GM19239 (cell line): Measurements from ENCODE around the gene REPS1.
"Not testable (repeated sequence)": the region's sequence is repeated elsewhere in the genome, so short reads cannot be mapped to it uniquely, and the experiment has no call there.

Source experiments
- DNase-seq: peaks from one replicate; pipeline ENCODE4 v3.0.0; 2011; ENCODE audit warnings: low spot score; ENCODE audit not compliant: insufficient read length
- FAIRE-seq: peaks from 2 replicates; lab custom pipeline; 2011; peaks lifted over from hg19 to GRCh38; lab: Jason Lieb, UNC

The REPS1 gene

GRCh38 chr6:138945354-138945753, 42.7 kb downstream of the REPS1 start:
- FAIRE-seq (no peak), DNase-seq (no peak)

- no peak for FAIRE-seq
Measured at GRCh38 chr6:138944412-138944811, 43.6 kb downstream of the REPS1 start.

DNA sequence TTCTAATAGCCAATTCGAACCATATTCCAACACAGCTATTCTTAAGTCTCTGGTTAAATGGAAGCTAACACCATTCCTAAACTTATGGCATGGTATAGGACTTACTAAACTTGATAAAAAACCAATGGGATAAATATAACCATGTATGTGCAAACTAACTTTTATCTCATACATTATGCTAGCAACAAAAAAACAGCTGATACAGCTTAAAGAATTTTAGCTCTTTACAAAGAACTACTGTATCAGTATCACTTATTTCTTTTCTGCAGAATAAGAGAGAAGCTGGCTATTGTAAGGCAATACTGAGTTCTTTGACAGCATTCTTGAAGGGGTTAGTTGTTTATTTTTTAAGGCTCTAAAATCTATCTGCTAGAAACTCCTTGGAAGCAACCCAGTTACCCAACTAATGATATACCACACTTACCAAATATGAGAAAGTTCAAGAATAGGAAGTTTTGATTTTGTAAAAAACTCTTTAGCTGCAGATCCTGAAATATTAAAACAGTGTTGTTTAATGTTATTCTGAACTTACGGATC, 44.9 kb downstream of the REPS1 start:
- FAIRE-seq (no peak), DNase-seq (no peak)

More at GRCh38 chr6:138944412-138944811, 43.6 kb downstream of the REPS1 start:
- no peak for DNase-seq

GRCh38 chr6:138936873-138937272, 51.2 kb downstream of the REPS1 start:
- not testable (repeated sequence) for FAIRE-seq, DNase-seq

GRCh38 chr6:138931660-138932059, 56.4 kb downstream of the REPS1 start:
- FAIRE-seq, result no peak
- DNase-seq, result no peak

DNA sequence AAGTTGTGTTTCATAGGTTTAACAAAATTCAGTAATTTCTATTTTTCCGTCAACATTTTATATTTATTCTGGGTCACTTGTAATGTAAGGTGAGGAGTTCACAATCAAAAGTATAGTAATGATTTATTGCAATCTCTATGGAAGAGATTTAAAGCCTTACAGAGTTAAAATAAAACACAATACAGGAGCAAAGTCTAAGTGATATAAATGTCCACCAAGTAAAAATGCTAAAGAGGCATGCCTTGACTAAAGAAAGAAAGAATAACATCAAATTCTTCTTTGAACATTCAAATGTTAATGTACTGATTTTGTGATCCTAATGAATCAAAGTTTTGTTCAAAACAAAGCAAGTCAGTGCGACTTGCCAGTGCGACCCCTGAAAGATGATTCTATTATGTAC, 61.5 kb downstream of the REPS1 start:
- no peak for DNase-seq
- no peak for FAIRE-seq

GRCh38 chr6:138925806-138926205, 62.2 kb downstream of the REPS1 start:
- no peak for FAIRE-seq
- no peak for DNase-seq

- peak; percentile 84 for FAIRE-seq
- no peak for DNase-seq
Measured at GRCh38 chr6:138923561-138923960, 64.5 kb downstream of the REPS1 start.

DNA sequence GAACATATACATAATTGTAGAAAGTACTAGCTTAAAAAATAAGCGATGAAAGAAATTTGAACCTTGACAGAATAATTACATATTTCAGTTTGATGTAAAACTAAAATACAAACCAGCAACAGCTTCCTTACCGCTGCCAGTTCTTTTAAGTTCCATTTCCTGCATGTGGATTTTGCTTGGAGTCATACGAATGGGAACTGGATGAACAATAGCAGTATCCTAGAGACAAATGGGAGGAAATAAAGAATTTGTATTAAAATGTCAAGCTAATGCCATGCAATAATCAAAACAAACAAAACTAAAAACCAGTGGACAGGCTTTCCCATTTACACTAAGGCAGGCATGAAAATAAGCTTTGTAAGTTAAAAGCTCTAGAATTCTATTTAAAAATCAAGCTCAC, 67.1 kb downstream of the REPS1 start:
- DNase-seq (no peak), FAIRE-seq (peak; percentile 47)

DNA sequence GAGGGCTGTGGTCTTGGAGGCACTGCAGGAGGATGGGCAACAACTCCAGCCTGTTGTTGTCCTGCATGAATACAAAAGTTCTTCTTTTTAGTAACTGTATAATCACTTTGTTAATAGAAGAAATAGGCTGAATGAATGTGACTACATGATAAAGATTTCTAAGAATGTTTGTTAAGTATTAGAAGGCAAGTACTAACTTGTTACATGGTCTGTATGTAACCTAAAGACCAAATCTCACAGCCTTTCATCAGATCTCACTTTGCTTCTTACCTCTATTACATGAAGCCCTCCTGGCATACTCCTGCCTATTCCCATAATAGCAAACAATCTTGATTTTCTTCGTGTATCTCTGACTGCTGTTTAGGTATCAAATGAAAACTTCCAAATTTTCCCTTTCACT, 73.4 kb downstream of the REPS1 start:
- DNase-seq (no peak), FAIRE-seq (no peak)

- FAIRE-seq, result no peak
- DNase-seq, result no peak
Measured at GRCh38 chr6:138912308-138912707, 75.7 kb downstream of the REPS1 start.

GRCh38 chr6:138909975-138910374, 78.1 kb downstream of the REPS1 start:
- DNase-seq (no peak), FAIRE-seq (no peak)

- DNase-seq (no peak), FAIRE-seq (no peak)
Measured at GRCh38 chr6:138909511-138909910, 78.5 kb downstream of the REPS1 start.

DNA sequence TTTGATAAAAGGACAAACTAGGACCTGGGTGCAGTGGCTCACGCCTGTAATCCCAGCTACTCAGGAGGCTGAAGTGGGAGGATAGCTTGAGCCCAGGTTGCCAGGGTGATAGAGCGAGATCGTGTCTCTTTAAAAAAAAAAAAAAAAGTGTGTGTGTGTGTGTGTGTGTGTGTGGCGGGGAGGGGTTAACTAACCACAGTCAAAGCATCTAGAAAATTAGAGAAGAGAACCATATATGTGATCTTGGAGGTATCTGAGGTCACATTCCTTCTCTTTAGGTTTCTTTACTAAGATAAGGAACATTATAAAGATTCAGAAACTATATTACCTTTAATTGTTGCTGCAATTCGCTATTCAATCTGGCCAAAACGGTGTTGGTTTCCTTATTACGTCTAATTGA, 80.9 kb downstream of the REPS1 start:
- FAIRE-seq (no peak), DNase-seq (no peak)

DNA sequence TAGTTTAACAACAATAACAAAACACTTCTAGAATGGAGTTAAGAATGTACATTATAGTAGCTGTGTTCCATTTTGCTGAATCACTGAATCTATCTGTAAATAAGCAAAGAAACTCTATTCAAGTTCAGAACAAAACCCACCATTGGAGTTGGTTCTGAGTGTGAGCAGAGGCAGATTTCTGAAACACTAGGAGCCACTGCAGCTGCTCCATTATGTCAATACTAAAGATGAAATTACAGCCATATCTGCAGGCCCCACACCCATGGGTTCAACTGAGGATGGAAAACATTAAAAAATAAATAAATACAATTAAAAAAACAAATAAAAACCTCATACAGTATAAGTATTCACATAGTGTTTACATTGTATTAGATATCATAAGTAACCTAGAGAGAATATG, 91.0 kb downstream of the REPS1 start:
- DNase-seq, result no peak
- no peak for FAIRE-seq

DNA sequence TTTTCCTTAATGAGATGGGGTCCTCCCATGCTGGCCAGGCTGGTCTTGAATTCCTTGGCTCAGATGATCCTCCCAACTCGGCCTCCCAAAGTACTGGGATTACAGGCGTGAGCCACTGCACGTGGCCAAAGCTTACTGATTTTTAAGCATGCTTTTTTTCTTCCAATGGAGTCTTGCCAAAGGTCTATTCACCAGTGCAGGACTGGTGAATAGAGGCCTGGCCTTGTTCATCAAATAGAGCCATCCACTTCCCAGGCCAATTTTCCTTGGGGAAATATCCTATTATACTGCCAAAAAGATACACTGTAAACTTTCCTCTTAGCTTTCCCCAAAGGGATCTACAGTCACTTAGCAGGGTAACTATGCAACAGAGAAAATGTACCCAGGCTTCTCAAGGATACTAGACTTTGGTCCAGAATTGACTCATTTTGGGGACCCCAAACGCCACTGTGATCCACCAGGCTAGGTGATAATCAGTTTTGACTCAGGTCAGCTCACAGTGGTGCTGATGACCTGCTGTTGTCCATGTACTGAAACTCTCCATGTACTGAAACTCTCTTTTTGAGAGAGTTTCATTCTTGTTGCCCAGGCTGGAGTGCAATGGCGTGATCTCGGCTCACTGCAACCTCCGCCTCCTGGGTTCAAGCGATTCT, 91.8 kb downstream of the REPS1 start:
- DNase-seq (no peak), FAIRE-seq (no peak)

DNA sequence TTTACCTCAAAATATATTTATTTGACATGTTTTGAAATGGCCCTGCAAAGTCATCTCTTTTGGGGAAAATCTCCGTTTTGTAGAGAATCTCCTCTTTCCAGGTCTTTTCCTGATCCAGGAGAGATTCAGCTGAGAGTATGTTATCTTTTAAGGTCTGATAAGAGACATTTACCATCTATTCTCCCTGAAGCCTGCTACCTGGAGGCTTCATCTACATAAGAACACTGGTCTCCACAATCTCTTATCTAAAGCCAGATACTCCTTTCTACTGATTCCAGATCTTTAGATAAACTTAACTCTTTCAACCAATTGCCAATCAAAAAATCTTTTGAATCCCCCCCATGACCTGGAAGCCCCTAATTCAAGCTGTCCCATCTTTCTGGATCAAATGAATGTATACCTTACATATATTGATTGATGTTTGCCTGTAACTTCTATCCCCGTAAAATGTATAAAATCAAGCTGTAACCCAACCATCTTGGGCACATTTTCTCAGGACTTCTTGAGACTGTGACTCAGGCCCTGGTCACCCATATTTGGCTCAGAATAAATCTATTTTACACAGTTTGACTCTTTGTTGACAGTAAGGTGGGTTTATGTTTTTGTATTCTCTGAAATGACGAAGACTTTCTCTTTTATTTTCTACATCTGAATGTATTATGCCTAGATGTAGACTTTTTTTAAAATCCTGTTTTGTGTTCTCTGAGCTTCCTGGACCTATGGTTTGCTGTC, 96.6 kb downstream of the REPS1 start:
- DNase-seq, result no peak
- no peak for FAIRE-seq

- FAIRE-seq (no peak), DNase-seq (no peak)
Measured at GRCh38 chr6:138885156-138885819, 102.8 kb downstream of the REPS1 start.

DNA sequence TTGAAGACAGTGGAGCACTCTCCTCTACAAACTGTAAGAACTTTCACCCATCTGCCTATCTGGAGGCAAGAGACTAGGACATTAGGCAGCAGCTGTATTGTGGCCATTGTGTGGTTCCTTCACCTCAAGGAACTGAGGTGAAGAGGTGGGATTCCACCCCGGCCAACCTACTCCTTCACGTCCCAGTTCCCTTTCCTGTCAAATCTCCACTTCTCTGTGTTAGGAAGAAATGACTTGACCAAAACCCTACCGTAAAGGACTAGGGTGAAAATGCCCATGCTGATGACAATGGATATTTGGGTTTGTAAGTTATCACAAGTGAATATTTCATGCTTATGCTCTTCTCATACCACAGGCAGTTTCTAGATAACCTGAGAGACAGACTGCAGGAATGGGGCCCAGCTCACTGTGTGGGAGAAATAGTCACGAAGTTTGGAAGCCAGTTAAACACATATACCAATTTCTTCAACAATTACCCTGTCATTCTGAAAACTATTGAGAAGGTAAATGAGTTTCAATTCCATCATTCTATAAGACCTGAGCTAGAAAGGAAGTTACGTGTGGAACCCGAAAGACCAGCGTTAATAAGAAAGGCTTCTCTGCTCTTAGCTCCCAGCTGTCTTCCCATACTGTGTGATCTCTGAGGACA, 105.6 kb downstream of the REPS1 start:
- DNase-seq (peak; percentile 26), FAIRE-seq (peak; percentile 71)

DNA sequence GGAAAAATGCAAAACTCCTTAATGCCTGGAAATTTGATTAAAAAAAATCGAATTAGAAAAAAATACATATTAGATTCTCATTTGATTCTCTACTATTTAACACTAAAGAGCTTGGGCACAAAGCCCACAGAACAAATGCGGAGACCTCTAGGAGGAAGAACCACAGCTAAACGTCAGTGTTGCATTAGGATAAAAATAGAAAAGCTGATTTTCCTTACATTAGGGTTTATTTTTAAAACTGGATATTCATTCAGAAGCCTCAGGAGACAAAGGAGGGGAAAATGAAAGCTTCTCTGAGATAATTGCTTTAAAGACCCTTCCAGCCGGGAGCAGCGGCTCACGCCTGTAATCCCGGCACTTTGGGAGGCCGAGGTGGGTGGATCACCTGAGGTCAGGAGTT, 114.9 kb downstream of the REPS1 start:
- FAIRE-seq (no peak), DNase-seq (no peak)

GRCh38 chr6:138869398-138869797, 118.7 kb downstream of the REPS1 start:
- FAIRE-seq, result no peak
- DNase-seq, result no peak
